ENCODE measurements around the gene RIOX2.

RIOX2 gene

DNA sequence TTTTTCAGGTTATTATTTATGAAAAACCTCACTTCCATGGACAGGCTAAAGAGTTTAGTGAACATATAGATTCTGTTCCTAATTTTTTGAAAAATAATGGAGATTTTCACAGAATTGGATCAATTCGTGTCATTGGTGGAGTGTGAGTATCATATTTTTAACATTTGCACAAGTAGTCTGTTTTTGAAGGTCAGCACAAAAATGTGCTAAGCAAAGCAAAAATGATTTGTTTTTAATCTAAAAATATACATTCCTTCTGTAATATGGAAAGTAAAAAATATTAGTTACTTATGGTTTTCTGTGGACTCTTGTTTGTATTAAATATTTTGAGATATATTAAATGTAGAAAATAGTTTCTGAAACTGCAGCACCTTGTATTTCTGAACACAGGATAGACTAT lies 79.4 kb downstream of the RIOX2 start:
- no peaks in the 10 kb centered on the region for H3K9me3 Mint-ChIP-seq
- no peak overlapping the region for H3K4me3 Mint-ChIP-seq
- no peak overlapping the region for H3K27ac Mint-ChIP-seq
- peaks cover 14% of the 10 kb centered on the region for H3K36me3 Mint-ChIP-seq (ENCODE audit: low read depth)
- H3K27me3 Mint-ChIP-seq (ENCODE audit: low read depth), result no peaks in the 10 kb centered on the region
- H3K4me1 Mint-ChIP-seq (ENCODE audit: low read depth), result no peaks in the 10 kb centered on the region
